A549 (cell line): Measurements from ENCODE around the gene FHIT.

Source experiments
- CEBPB ChIP-seq, 2 experiments: fragments of >200 bp in 1 of 2; sonication (Bioruptor Twin) in 1 of 2; formaldehyde crosslinking in 1 of 2; IDR thresholded peaks; 2 replicates each; pipeline ENCODE4 v1.6.1; 2012 to 2016
- CHD2 ChIP-seq: fragments of 150-350 bp; IDR thresholded peaks from 2 replicates; pipeline ENCODE4 v1.6.1; 2014; ENCODE audit warnings: low read length; ENCODE audit not compliant: partially characterized antibody
- CTCF ChIP-seq: fragments of >200 bp; sonication (Bioruptor Twin); formaldehyde crosslinking; IDR thresholded peaks from 3 replicates; pipeline ENCODE4 v1.5.1; 2016
- ESRRA ChIP-seq: fragments of 150-350 bp; IDR thresholded peaks from 2 replicates; pipeline ENCODE4 v1.6.1; 2014; ENCODE audit warnings: mild to moderate bottlenecking, low read length, borderline replicate concordance
- FOSL2 ChIP-seq, 2 experiments: fragments of 450-650 bp in 1 of 2; fragments of >200 bp in 1 of 2; sonication (Bioruptor Twin) in 1 of 2; formaldehyde crosslinking; IDR thresholded peaks; 2 replicates each; pipeline versions ENCODE4 v1.5.0 to v1.6.1; 2016 to 2020; ENCODE audit warnings: mild to moderate bottlenecking in 1 of 2, moderate library complexity in 1 of 2
- MAFK ChIP-seq: fragments of 450-650 bp; IDR thresholded peaks from 2 replicates; pipeline ENCODE4 v1.6.1; 2014; ENCODE audit not compliant: partially characterized antibody
- MAX ChIP-seq: IDR thresholded peaks from 2 replicates; pipeline ENCODE4 v1.6.1; 2012
- MAZ ChIP-seq: fragments of 150-350 bp; IDR thresholded peaks from 2 replicates; pipeline ENCODE4 v1.6.1; 2014; ENCODE audit warnings: antibody characterized with exemption, low read depth, low read length, borderline replicate concordance
- POLR2A ChIP-seq: IDR thresholded peaks from 2 replicates; pipeline ENCODE4 v1.6.1; 2012; ENCODE audit warnings: mild to moderate bottlenecking, low read length
- REST ChIP-seq: fragments of 200-600 bp; sonication (generic); IDR thresholded peaks from 2 replicates; pipeline ENCODE4 v1.6.1; 2016; ENCODE audit warnings: antibody characterized with exemption, mild to moderate bottlenecking, moderate library complexity
- ZC3H11A ChIP-seq: fragments of 450-650 bp; IDR thresholded peaks from 2 replicates; pipeline ENCODE4 v1.6.1; 2014; ENCODE audit warnings: antibody characterized with exemption, mild to moderate bottlenecking

- TF ChIP-seq FOSL2 (IDR thresholded peaks at IDR 0.05) (no peak), FOSL2 (CRISPR knock-in tag; IDR thresholded peaks at IDR 0.05) (no peak), CEBPB (IDR thresholded peaks at IDR 0.05) (no peak), POLR2A (no peak), MAX (no peak), CTCF (no peak), ZC3H11A (no peak), REST (no peak), ESRRA (no peak), CHD2 (no peak), MAFK (no peak), MAZ (no peak)
Observed at GRCh38 chr3:60000311-60001105, 1250.7 kb downstream of the FHIT start.
